Lower lobe of right lung (tissue), 2 donors: ENCODE results near the gene PRPF8. TPM values are rescaled to one million over a fixed set of nuclear protein-coding genes. Genes with fewer than 3 reads are reported as not detected.
A peak's percentile ranks its signal among the peaks of the same experiment; 100 is the strongest.
"Not testable (repeated sequence)": the region's sequence is repeated elsewhere in the genome, so short reads cannot be mapped to it uniquely, and the experiment has no call there.

Experiments
- ATAC-seq, 2 donors: fragments of 200-7000 bp; cut with Tn5 transposase; one replicate each; pipeline ENCODE4 v1.9.1; 2020 to 2022; ENCODE audit warnings: mild to moderate bottlenecking in 2 of 2, moderate library complexity in 2 of 2
- DNase-seq: peaks from one replicate; pipeline ENCODE4 v3.0.0-alpha.2; 2020
- H3K27ac ChIP-seq: fragments of 200-600 bp; one replicate; pipeline ENCODE4 v1.8.0; 2022
- H3K27me3 ChIP-seq: fragments of 200-600 bp; one replicate; pipeline ENCODE4 v1.8.0; 2022; ENCODE audit warnings: low read depth
- H3K36me3 ChIP-seq: fragments of 200-600 bp; one replicate; pipeline ENCODE4 v1.8.0; 2022; ENCODE audit warnings: mild to moderate bottlenecking
- H3K4me1 ChIP-seq: fragments of 200-600 bp; one replicate; pipeline ENCODE4 v1.8.0; 2022
- H3K4me3 ChIP-seq: fragments of 200-600 bp; one replicate; pipeline ENCODE4 v1.8.0; 2022; ENCODE audit warnings: mild to moderate bottlenecking
- H3K9me3 ChIP-seq: fragments of 200-600 bp; one replicate; pipeline ENCODE4 v1.8.0; 2022
- intact Hi-C: fragments of 100-400 bp; cut with DNase I; formaldehyde crosslinking; loops from one replicate; pipeline ENCODE4 v1.11.0; 2022
- total RNA-seq: library from RNA; stranded (reverse); fragmentation: NEBNext Ultra II Directional; extraction: Animal tissue kit (Norgen Biotek cat#: 25700); gene quantifications from one replicate; pipeline ENCODE4 v1.2.1, GENCODE V29; 2021
- TF ChIP-seq, protein P1 (sequence below): fragments of 200-600 bp; IDR thresholded peaks from one replicate; pipeline ENCODE4 v1.8.0; 2022; ENCODE audit warnings: antibody characterized with exemption, mild to moderate bottlenecking
- donor health status: DM: no; HTN: yes; CAD: no; lungs with severe emphysema.

PRPF8 gene
- total RNA-seq, 1 donor from 2014 or later: 280 TPM

DNA sequence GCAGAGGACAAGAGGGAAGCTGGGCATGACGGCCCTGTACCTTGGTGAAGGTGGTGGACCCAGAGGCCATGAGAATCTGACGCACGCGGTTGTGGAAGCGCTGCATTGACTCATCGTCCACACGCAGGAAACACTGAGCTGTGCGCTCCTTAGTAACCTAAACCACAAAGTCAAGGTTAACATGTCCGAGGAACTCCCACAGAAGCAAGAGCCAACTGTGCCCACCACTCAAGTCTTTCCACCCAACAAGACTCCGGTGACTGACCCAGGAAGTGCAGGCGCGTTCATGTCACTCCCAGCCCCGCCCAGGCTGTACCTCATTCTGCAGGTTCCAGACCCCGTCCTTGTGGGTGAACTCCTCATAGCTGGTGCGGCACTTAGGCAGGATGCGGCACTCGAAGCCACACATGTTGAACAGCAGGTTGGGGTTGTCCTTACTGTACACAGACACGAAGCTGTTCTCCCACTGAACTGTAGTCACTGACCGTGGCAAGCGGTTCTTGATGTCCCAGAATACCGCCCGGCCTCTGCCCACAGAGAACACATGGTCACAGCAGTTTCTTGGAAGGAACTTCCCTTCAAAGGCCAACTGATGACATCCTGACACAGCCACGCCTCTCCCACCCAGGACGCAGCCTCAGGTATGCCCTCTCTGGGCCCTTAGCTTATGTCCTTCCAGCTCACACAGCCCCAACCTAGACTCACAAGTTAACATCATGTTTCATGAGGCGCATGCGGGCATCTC, 11.5 kb downstream of the PRPF8 start:
- peaks cover 20% of the 10 kb centered on the region for H3K4me1 ChIP-seq
- intact Hi-C loops: no loop called here
- DNase-seq (no peak), ATAC-seq (no peak)
- no peak overlapping the region for H3K27ac ChIP-seq
- no peaks in the 10 kb centered on the region for H3K9me3 ChIP-seq
- H3K4me3 ChIP-seq: no peak overlapping the region
- TF ChIP-seq, protein P1, sequence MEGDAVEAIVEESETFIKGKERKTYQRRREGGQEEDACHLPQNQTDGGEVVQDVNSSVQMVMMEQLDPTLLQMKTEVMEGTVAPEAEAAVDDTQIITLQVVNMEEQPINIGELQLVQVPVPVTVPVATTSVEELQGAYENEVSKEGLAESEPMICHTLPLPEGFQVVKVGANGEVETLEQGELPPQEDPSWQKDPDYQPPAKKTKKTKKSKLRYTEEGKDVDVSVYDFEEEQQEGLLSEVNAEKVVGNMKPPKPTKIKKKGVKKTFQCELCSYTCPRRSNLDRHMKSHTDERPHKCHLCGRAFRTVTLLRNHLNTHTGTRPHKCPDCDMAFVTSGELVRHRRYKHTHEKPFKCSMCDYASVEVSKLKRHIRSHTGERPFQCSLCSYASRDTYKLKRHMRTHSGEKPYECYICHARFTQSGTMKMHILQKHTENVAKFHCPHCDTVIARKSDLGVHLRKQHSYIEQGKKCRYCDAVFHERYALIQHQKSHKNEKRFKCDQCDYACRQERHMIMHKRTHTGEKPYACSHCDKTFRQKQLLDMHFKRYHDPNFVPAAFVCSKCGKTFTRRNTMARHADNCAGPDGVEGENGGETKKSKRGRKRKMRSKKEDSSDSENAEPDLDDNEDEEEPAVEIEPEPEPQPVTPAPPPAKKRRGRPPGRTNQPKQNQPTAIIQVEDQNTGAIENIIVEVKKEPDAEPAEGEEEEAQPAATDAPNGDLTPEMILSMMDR: no peak
- H3K27me3 ChIP-seq: no peaks in the 10 kb centered on the region
- H3K36me3 ChIP-seq: peaks cover 98% of the 10 kb centered on the region

DNA sequence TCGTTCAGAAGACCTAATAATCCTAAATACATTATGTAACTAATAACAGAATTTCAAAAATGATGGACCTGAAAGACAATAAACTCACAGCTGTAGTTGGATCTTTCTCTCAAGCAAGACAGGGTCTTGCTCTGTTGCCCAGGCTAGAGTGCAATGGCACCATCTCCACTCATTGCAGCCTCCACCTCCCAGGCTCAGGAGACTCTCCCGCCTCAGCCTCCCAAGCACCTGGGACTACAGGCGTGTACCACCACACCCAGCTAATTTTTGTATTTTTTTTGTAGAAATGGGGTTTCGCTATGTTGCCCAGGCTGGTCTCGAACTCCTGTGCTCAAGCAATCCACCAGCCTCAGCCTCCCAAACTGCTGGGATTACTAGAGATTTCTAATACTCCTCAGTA, 20.7 kb downstream of the PRPF8 start:
- H3K9me3 ChIP-seq, intact Hi-C loops, ATAC-seq, H3K4me3 ChIP-seq, H3K27me3 ChIP-seq, DNase-seq, H3K27ac ChIP-seq: not testable (repeated sequence)
- peaks cover 14% of the 10 kb centered on the region for H3K4me1 ChIP-seq
- peaks cover 100% of the 10 kb centered on the region for H3K36me3 ChIP-seq

DNA sequence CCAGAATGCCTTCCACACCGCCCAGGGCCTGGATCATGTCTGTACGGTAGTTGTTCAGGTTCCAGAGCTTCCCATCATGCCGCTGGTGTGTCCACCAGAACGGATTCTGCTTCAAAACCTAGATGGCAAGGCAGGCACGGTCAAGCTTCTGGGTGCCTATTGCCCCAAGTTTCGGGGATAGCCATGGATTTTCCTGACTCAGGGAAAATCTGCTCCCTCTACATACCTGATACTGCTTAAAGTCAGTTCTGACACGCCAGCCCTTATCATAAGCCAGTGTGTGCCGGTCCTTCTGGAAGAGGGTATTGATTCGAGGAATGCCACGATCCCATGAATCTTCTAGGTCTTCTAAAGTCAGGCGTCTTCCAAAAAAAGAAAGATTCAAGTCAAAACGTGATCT, 23.6 kb downstream of the PRPF8 start:
- Histone ChIP-seq H3K27ac (no peak overlapping the region), H3K27me3 (no peaks in the 10 kb centered on the region), H3K4me3 (no peak overlapping the region), H3K9me3 (no peaks in the 10 kb centered on the region), H3K4me1 (no peaks in the 10 kb centered on the region), H3K36me3 (peaks cover 100% of the 10 kb centered on the region)
- intact Hi-C loops: no loop called here
- no peak for ATAC-seq
- no peak for DNase-seq
- TF ChIP-seq, protein P1: no peak

DNA sequence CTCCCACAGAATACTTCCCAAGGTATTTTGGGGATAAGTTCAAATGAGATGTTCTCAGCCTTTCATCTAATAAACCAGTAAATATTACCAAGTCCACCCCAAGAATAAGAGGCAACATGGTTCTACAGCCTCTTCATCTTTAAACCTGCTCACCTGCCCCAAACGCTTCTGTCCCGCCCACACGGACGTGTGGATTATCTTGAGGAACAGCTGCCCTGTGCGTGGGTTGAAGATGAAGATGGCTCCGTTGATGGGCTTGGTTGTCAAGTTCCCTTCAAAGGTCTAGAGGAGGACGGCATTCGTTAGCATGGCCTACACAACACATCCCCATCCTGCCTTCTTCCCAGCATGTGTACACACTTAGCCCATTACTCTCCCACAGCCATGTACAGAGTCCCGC, 26.6 kb downstream of the PRPF8 start:
- Histone ChIP-seq H3K36me3 (peaks cover 100% of the 10 kb centered on the region), H3K4me1 (no peaks in the 10 kb centered on the region), H3K27me3 (no peaks in the 10 kb centered on the region), H3K27ac (no peak overlapping the region), H3K4me3 (no peak overlapping the region), H3K9me3 (no peaks in the 10 kb centered on the region)
- intact Hi-C loops: no loop called here
- ATAC-seq: no peak
- DNase-seq: peak; percentile 14
- TF ChIP-seq, protein P1: no peak

DNA sequence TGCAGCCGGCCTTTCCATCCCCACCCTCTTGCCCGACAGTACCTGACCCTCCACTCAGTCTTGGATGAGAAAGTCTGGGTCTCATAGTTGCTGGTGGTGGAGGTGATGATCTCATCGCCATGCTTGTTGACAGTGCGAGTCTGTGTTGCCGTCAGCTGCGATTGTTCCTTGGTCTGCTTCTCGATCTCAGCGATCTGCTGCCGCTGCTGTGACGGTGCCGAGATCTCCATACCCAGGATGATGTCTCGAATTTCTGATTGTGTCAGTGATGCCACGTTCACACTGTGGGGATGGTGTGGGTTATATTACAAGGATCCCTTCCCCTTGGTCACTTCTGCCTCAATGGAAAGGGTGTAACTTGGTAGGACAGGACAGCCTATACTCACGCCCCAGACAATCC, 30.9 kb downstream of the PRPF8 start:
- Histone ChIP-seq H3K4me1 (peaks cover 16% of the 10 kb centered on the region), H3K36me3 (peaks cover 86% of the 10 kb centered on the region), H3K9me3 (no peaks in the 10 kb centered on the region), H3K27ac (no peak overlapping the region), H3K27me3 (no peaks in the 10 kb centered on the region), H3K4me3 (no peak overlapping the region)
- TF ChIP-seq, protein P1: no peak
- ATAC-seq (no peak), DNase-seq (no peak)
- intact Hi-C loops: no loop called here

DNA sequence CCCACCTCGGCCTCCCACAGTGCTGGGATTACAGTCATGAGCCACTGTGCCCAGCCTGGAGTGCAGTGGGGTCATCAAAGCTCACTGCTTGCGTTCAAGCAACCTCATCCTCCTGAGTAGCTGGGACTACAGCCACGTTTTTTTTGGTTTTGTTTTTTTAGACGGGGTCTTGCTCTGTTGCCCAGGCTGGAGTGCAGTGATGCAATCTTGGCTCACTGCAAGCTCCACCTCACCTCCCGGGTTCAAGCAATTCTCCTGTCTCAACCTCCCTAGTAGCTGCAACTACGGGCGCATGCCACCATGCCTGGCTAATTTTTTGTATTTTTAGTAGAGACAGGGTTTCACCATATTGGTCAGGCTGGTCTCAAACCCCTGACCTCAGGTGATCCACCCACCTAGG, 31.9 kb downstream of the PRPF8 start:
- ATAC-seq, intact Hi-C loops, H3K27ac ChIP-seq, H3K27me3 ChIP-seq, H3K4me3 ChIP-seq, H3K9me3 ChIP-seq: not testable (repeated sequence)
- peaks cover 76% of the 10 kb centered on the region for H3K36me3 ChIP-seq
- peak; percentile 14 for DNase-seq
- H3K4me1 ChIP-seq: peaks cover 24% of the 10 kb centered on the region
